Mucosa of descending colon (tissue), 3 donors: ENCODE measurements around the gene ACOT11. TPM values are rescaled to one million over a fixed set of nuclear protein-coding genes. Genes with fewer than 3 reads are reported as not detected.

ENCODE experiments used
- ATAC-seq: fragments of 200-7000 bp; cut with Tn5 transposase; one replicate; pipeline ENCODE4 v1.9.1; 2020; ENCODE audit warnings: mild to moderate bottlenecking, moderate library complexity
- DNase-seq, 3 donors: peaks; one replicate each; pipeline ENCODE4 v3.0.0-alpha.2; 2020
- H3K36me3 ChIP-seq: fragments of 200-600 bp; one replicate; pipeline ENCODE4 v1.8.0; 2021; ENCODE audit warnings: low read depth, mild to moderate bottlenecking
- H3K4me1 ChIP-seq: fragments of 200-600 bp; one replicate; pipeline ENCODE4 v1.8.0; 2021; ENCODE audit warnings: low read depth, mild to moderate bottlenecking
- H3K4me3 ChIP-seq: fragments of 200-600 bp; one replicate; pipeline ENCODE4 v1.8.0; 2021; ENCODE audit warnings: mild to moderate bottlenecking
- H3K9me3 ChIP-seq: fragments of 200-600 bp; one replicate; pipeline ENCODE4 v1.8.0; 2021; ENCODE audit warnings: mild to moderate bottlenecking
- intact Hi-C, 2 donors: fragments of 100-400 bp; cut with DNase I in 1 of 2; cut with micrococcal nuclease in 1 of 2; formaldehyde crosslinking; loops; one replicate each; pipeline versions ENCODE4 v1.11.0 to v1.11.1; 2022; cut with DNase I, micrococcal nuclease
- total RNA-seq, 3 donors: library from RNA; stranded (reverse); fragmentation: NEBNext Ultra II Directional in 2 of 3; extraction: Animal tissue kit (Norgen Biotek cat#: 25700) in 2 of 3; gene quantifications; one replicate each; pipeline versions ENCODE4 v1.2.1 to v1.2.4, GENCODE V29; 2021 to 2023
- TF ChIP-seq, protein P1 (sequence below): fragments of 200-600 bp; IDR thresholded peaks from one replicate; pipeline ENCODE4 v1.8.0; 2022; ENCODE audit warnings: antibody characterized with exemption, mild to moderate bottlenecking
- donor health status: DM: no; HTN: no; CAD: no; lungs with moderate emphysema.
- donor health status: DM: no; HTN: no; CAD: no.
- donor health status: DM: no; HTN: yes; CAD: no.

The ACOT11 gene
- total RNA-seq, 3 donors from 2014 or later: 54.7 to 122 (median 62.2) TPM

- TF ChIP-seq, protein P1, sequence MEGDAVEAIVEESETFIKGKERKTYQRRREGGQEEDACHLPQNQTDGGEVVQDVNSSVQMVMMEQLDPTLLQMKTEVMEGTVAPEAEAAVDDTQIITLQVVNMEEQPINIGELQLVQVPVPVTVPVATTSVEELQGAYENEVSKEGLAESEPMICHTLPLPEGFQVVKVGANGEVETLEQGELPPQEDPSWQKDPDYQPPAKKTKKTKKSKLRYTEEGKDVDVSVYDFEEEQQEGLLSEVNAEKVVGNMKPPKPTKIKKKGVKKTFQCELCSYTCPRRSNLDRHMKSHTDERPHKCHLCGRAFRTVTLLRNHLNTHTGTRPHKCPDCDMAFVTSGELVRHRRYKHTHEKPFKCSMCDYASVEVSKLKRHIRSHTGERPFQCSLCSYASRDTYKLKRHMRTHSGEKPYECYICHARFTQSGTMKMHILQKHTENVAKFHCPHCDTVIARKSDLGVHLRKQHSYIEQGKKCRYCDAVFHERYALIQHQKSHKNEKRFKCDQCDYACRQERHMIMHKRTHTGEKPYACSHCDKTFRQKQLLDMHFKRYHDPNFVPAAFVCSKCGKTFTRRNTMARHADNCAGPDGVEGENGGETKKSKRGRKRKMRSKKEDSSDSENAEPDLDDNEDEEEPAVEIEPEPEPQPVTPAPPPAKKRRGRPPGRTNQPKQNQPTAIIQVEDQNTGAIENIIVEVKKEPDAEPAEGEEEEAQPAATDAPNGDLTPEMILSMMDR: no peak
- Histone ChIP-seq H3K36me3 (no peaks in the 10 kb centered on the region), H3K4me1 (no peaks in the 10 kb centered on the region), H3K9me3 (no peaks in the 10 kb centered on the region), H3K4me3 (no peak overlapping the region)
- ATAC-seq (no peak), DNase-seq (no peak)
- intact Hi-C loops: no loop called here
These were observed 8.1 kb downstream of the ACOT11 start for GRCh38 chr1:54556110-54556509.

DNA sequence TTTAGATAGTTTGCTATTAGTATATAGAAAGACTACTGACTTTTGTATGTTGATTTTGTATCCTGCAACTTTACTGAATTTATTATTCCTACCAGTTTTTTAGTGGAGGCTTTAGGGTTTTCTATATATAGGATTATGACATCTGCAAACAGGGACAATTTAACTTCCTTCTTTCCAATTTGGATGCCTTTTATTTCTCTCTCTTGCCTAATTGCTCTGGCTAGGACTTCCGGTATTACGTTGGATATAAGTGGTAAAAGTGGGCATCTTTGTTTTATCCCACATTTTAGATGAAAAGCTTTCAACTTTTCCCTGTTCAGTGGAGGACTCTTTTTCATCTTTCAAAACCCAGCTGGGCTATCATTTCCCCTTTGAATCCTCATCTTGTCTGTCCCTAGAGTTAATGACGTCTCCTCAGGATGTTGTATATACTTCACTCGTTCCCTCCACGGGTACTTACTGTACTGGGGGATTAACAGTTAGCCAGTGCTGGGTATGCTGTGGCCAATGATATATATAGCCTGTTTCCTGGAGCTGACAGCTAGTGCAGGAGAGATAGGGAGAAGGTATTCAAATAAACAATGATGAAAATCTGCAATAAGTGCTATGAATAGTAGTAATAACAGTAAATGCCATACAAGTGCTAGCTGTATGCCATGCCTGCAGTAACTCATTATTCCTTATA is 9.8 kb downstream of the ACOT11 start:
- Histone ChIP-seq H3K36me3 (no peaks in the 10 kb centered on the region), H3K4me3 (no peak overlapping the region), H3K4me1 (no peaks in the 10 kb centered on the region), H3K9me3 (no peaks in the 10 kb centered on the region)
- ATAC-seq (peak; percentile 38), DNase-seq (no peak)
- TF ChIP-seq, protein P1: no peak
- intact Hi-C loops: no loop called here

- no peak for ATAC-seq
- DNase-seq: peak in 1 of 3 donors; percentile 19
- intact Hi-C loops: no loop called here
These were observed 10.5 kb downstream of the ACOT11 start for GRCh38 chr1:54558434-54559030.

GRCh38 chr1:54559111-54559548 is 11.1 kb downstream of the ACOT11 start:
- intact Hi-C loops: no loop called here
- DNase-seq (no peak), ATAC-seq (no peak)
- H3K4me1 ChIP-seq: peaks cover 2% of the 10 kb centered on the region
- H3K9me3 ChIP-seq: no peaks in the 10 kb centered on the region
- TF ChIP-seq, protein P1: no peak
- H3K36me3 ChIP-seq: no peaks in the 10 kb centered on the region
- no peak overlapping the region for H3K4me3 ChIP-seq

More at GRCh38 chr1:54558434-54559030, 10.5 kb downstream of the ACOT11 start:
- H3K36me3 ChIP-seq: no peaks in the 10 kb centered on the region
- H3K9me3 ChIP-seq: no peaks in the 10 kb centered on the region
- H3K4me3 ChIP-seq: no peak overlapping the region
- TF ChIP-seq, protein P1: no peak
- no peaks in the 10 kb centered on the region for H3K4me1 ChIP-seq

GRCh38 chr1:54559771-54560231 is 11.8 kb downstream of the ACOT11 start:
- H3K36me3 ChIP-seq: no peaks in the 10 kb centered on the region
- TF ChIP-seq, protein P1: no peak
- H3K4me3 ChIP-seq: no peak overlapping the region
- H3K4me1 ChIP-seq: peaks cover 8% of the 10 kb centered on the region
- ATAC-seq (no peak), DNase-seq (no peak)
- intact Hi-C loops: no loop called here
- no peaks in the 10 kb centered on the region for H3K9me3 ChIP-seq
